Sigmoid colon (tissue), 4 donors: ENCODE results near the gene ZCCHC17.

ENCODE experiments used
- EP300 ChIP-seq, 4 donors: sonication (generic); formaldehyde crosslinking; IDR thresholded peaks; one replicate each; pipeline ENCODE4 v1.6.1; 2017; ENCODE audit warnings: antibody characterized with exemption in 4 of 4
- POLR2A ChIP-seq, 2 donors: fragments of 450-650 bp; IDR thresholded peaks; one replicate each; pipeline ENCODE4 v1.6.1; 2016; ENCODE audit warnings: antibody characterized with exemption in 2 of 2, mild to moderate bottlenecking in 2 of 2, moderate library complexity in 2 of 2
- POLR2AphosphoS5 ChIP-seq, 4 donors: sonication (generic); formaldehyde crosslinking; IDR thresholded peaks; one replicate each; pipeline ENCODE4 v1.6.1; 2017; ENCODE audit warnings: antibody characterized with exemption in 4 of 4

DNA sequence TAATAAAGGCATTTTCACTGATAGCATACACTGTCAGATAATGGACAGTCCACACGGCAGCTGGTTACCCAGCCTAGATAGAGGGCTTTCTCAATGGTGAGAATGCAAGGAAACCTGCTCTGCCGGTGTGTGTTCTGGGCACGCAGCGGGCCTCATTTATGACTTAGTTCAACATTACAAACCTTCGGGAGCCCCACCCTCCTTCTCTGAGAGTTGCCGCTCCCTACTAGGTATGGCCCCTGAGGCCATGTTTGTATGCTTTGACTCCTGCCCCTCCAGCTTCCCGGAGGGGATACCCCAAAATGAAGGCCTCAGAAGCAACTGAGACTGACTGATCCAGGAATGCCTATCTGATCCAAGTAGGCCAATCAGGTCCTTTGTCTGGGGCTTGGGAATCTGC lies 93.2 kb downstream of the ZCCHC17 start:
- TF ChIP-seq POLR2A (IDR thresholded peaks at IDR 0.05) (no peak), POLR2AphosphoS5 (IDR thresholded peaks at IDR 0.05) (no peak), EP300 (IDR thresholded peaks at IDR 0.05) (no peak)
